Measurements from ENCODE around the gene FMN2.

The FMN2 gene

GRCh38 chr1:240091614-240092300 lies at the start of gene FMN2:
Gene FMN2 (plus strand): TSS chr1:240091883. CDS start chr1:240092110, 227 bp downstream.
- peak; percentile 62 for DNase-seq

GRCh38 chr1:240044620-240045019 lies 47.1 kb upstream of the FMN2 start:
- no peak for DNase-seq

- no peak for DNase-seq
Measured at GRCh38 chr1:240046000-240046399, 45.7 kb upstream of the FMN2 start.

DNA sequence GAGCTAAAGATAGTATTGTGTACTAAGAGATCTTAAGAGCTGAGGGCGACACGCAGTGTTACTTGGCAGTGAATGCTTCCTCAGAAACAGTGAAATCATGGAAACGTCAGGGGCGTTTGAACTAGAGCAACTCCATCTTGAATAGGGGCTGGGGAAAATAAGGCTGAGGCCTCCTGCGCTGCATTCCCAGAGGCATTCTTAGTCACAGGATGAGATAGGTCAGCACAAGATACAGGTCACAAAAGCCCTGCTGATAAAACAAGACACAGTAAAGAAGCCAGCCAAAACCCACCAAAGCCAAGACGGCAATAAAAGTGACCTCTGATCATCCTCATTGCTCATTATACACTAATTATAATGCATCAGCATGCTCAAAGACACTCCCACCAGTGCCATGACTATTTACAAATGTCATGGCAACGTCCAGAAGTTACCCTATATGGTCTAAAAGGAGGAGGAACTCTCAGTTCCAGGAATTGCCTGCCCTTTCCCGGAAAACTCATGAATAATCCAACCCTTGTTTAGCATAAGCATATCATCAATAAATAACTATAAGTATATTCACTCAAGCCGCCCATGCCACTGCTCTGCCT lies 37.5 kb upstream of the FMN2 start:
- DNase-seq: no peak

GRCh38 chr1:240055936-240056335 lies 35.7 kb upstream of the FMN2 start:
- DNase-seq: no peak

DNA sequence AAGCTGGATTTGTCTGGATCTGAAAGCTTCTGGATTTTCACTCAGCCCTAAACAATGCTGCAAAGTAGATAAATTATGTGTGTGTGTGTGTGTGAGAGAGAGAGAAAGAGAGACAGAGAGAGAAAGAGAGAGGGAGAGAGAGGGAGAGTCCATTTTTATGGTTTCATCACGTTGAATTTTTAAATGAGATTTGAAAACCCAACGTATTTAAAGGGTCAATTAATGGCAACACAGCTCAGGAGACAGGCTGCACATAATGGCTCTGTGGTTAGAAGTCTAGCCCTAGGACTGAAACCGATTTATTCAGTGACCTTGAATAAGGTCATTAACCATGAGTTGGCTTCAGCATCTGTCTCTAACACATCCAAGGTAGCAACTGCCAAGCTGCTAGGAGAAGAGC lies 35.3 kb upstream of the FMN2 start:
- no peak for DNase-seq

DNA sequence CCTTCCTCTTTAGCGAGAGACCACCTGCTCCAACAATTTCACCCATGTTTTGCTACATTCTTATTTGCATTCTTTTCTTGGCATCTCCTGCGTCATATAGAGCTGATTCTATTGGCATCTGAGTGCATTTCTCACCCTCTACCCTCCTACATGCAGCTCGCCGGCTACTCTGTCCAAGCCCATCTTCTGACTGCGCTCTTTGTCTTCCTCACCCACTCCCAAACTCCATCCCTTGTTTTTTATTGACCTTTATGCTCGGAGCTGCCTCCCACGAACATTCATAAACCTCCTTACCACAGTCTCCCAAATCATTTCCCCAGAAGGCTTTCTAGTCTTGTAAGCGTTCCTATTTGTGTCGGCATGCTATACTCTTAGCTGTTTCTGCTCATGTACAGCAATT lies 33.6 kb upstream of the FMN2 start:
- DNase-seq: no peak

- no peak for DNase-seq
Measured at GRCh38 chr1:240068961-240069360, 22.7 kb upstream of the FMN2 start.

DNA sequence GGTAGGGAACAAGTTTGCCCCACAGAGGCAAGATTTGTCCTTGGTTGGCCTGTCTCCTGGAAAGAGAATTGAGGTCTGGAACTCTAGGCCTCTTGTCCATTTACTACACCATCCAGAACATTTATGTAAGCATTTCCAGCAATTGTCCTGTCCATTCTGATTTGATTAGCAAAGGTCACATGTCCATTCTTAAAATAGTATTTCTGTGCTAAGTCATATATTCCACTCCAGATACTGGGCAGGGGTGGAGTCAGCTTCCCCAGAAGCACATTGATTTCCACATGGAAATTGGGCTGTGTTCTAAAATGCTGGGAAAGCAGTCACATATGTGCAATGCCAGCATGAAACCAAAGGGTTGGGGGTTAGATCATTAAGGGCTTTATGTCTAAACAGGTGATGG lies 21.5 kb upstream of the FMN2 start:
- DNase-seq: no peak

- DNase-seq: no peak
Measured at GRCh38 chr1:240073097-240073496, 18.6 kb upstream of the FMN2 start.

DNA sequence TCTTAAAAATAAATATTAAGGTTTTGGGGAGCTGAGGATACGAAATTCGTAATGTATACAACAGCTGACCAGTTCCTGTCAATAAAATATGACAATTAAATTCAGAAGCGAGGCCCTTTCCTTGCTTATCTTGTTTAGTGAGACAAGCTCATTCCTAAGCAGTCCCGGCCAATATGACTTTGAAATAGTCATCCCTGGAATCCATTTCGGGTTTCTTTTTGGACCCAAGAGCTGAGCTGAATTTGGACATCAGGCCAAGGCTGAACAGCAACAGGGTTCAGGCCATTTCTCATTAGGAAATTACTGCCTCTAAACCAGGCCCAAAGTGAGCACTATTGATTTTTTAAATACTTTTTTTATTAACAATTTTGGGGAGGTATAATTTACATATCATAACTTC lies 17.3 kb upstream of the FMN2 start:
- no peak for DNase-seq

- no peak for DNase-seq
Measured at GRCh38 chr1:240074908-240075307, 16.8 kb upstream of the FMN2 start.

DNA sequence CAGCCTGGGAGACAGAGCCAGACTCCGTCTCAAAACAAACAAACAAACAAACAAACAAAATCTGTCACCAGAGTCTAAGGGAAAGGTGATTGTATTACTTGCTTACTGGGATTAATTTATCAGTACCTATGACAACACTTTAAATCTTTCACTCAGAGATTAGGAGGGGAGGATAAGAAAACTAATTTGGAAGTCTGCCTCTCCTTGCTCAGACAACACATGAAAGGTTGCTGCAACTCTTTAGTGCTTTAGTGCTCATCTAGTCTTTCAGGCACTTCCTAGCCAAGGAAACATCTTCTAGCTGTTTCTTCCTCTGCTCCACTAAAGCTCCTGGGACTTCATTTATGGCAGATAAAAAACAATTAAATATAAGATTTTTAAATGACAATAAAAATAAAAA lies 7.3 kb upstream of the FMN2 start:
- DNase-seq: no peak

DNA sequence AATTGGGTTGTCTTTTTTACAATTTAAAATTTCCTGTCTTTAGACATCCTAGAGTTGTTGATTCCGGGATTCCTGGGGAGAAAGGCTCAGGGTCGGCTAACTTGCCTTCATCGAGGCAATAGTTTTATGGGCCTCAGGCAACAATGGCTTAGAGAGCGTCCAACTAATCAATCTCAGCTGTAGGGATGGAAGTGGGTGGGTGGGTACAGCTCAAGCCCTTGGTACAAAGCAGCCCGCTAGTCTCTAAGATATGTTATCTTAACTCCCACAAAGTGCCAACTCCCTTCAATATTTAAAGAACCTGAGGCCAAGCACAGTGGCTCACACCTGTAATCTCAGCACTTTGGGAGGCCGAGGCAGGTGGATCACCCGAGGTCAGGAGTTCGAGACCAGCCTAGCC lies 6.9 kb upstream of the FMN2 start:
- no peak for DNase-seq

- no peak for DNase-seq
Measured at GRCh38 chr1:240086726-240087125, 5.0 kb upstream of the FMN2 start.

GRCh38 chr1:240090014-240090413 lies 1.7 kb upstream of the FMN2 start:
- no peak for DNase-seq

DNA sequence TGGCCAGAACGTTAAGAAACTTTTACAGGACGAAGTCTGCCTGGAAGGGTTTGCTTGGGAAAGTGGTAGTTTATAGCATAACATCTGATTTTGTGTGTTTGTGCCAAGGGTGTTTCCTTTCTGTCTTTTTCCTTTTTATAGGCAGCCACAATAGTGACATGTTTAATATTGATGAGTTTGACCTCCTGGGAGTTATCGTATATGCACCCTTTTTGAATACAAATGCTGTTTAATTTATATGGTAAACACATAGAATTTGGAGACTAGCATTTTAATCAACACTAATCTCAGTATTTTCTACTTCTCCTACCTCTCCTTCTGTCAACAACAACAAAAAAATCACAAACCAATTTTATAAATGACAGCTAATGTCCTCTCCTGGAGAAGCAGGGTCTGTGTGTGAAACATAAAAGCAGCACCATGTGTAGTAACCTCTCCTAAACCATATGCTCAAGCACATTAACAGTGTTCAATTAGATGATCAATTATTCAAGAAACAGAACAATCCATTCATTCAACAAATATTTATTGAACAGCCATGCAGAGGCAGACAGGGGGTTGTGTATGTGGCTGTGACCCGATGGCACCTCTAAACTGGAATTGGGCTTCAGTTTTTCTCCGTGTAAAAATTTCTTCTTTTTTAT lies 604 bp upstream of the FMN2 start:
- no peak for DNase-seq

- no peak for DNase-seq
Measured at GRCh38 chr1:240092301-240093119, 827 bp downstream of the FMN2 start.

DNA sequence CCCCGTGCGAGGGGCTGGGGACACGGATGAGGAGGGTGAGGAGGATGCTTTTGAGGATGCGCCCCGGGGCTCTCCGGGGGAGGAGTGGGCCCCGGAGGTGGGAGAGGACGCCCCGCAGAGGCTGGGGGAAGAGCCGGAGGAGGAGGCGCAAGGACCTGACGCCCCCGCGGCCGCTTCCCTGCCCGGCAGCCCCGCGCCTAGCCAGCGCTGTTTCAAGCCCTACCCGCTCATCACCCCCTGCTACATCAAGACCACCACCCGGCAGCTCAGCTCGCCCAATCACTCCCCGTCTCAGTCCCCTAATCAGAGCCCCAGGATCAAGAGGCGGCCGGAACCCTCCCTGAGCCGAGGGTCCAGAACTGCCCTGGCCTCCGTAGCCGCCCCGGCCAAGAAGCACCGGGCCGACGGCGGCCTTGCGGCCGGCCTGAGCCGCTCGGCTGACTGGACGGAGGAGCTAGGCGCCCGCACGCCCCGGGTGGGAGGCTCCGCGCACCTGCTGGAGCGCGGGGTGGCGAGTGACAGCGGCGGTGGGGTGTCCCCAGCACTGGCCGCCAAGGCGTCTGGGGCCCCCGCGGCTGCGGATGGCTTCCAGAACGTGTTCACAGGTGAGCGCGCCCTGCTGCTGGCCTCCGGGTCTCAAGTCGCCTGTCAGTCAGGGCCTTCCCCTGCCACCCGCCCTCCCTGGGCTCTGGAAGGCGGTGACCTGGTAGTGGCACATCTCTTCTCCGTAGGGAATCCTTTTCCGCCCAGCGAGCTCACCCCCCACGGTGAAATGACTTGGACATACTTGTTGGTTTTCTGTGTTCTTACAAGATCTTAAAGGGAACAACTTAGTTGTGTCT lies 1.7 kb downstream of the FMN2 start:
- DNase-seq: no peak

DNA sequence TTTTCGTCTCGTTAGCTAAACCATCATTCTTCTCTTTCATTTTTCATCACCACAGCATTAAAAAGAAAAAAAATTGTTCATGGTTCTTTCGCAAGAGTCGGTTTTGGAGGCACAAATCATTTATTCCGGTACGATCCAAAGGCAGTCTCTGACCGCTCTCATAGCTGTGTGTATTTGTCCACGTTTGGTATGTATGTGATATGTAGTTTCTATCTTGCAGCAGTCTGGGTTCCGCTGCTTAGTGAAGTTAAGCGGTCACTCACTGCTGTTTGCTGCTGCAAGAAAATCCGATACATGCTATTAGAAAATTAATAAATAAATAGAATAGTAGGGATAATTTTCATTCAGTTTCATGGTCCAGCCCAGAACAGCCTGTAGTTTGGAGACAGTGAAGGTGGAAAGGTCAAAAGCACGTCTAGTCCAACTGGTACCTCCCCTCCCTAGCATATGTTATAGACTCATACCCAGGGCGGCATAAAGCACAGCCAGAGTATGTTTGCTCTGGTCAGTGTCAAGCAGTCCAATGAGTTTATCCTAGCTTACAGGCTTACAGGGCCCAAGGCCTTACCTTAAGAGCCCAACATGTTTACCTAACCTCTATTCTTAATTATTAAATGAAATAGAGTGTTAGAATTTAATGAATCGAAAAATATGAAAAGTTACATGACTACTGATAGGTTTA lies 2.5 kb downstream of the FMN2 start:
- DNase-seq: no peak

DNA sequence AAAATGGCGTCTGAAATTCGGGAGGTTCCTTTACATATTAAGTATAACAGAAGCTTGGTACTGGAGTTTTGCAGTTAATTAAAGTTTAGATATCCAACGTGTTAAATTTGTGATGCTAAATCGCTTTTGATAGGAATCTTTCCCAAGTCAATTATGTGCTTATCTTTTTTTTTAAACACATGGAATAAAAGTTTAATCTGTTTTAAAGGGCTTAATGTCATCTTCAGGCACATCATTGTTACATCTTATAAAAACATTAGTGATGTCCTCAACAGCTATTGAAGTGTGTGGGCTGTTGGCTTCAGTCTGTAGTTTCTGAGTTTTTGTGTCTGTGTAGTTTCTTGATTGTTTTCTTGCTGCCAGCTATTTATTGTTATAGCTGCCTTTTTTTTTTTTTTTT lies 5.3 kb downstream of the FMN2 start:
- DNase-seq: no peak

- no peak for DNase-seq
Measured at GRCh38 chr1:240098534-240098933, 6.9 kb downstream of the FMN2 start.
